CD4-positive, alpha-beta T cell treated with Interleukin-12 subunit alpha and Interleukin-12 subunit beta, for 1 hour (primary cell): ENCODE measurements around the gene LOC128125822.
"Not testable (repeated sequence)": the region's sequence is repeated elsewhere in the genome, so short reads cannot be mapped to it uniquely, and the experiment has no call there.

Source experiments
- DNase-seq: peaks from one replicate; pipeline ENCODE4 v3.0.0-alpha.2; 2020

The LOC128125822 gene

DNA sequence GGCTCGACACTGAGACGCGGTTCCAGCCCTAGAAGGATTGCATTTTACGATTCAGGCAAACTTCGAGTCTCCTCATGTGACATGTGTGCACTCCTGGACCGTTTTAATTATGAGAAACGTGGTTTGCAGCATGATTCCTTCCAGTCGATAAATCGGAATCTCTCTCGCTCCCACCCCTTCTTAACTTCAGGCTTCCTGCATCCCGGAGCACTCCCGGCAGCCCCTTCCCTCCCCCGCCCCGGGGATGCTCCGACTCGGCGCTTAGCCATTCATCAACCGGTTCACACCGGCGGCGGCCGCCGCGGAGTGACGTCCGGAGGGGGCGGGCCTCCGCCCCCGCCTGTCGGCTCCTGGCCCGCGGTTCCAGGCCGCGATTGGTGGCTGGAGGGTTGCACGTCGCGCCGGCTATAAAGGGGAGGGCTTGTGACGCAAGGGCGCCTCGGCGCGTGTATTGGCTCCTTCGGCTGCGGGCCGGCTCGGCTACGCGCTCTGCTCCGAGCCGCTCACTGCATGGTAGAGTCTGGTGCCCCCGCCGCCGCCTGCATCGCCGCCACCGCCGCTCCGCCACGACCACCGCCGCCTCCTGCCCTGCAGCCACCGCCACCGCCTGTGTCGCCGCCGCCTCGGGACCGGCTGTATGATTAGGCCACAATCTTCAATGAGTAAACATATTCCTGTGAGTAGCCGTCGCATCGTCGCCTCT lies at the start of gene LOC128125822, which contains the start of gene PTP4A1:
Gene LOC128125822 (plus strand): TSS at position 437 of the 703 bp plus-strand sequence.
Gene PTP4A1 (plus strand): TSS at position 437 of the 703 bp plus-strand sequence. CDS start 4,401 bp downstream, outside the sequence.
- peak; percentile 97 for DNase-seq

DNA sequence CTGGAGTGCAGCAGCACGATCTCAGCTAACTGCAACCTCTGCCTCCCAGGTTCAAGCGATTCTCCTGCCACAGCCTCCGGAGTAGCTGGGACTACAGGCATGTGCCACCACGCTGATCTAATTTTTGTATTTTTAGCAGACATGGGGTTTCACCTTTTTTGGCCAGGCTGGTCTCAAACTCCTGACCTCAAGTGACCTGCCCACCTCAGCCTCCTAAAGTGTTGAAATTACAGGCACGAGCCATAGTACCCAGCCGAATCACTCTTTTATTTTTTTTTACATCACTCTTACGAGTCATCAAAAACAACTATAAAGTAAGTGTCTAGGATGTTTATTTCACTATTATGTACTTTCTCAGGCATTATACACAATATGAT lies 49.4 kb upstream of the LOC128125822 start:
- DNase-seq = not testable (repeated sequence)

DNA sequence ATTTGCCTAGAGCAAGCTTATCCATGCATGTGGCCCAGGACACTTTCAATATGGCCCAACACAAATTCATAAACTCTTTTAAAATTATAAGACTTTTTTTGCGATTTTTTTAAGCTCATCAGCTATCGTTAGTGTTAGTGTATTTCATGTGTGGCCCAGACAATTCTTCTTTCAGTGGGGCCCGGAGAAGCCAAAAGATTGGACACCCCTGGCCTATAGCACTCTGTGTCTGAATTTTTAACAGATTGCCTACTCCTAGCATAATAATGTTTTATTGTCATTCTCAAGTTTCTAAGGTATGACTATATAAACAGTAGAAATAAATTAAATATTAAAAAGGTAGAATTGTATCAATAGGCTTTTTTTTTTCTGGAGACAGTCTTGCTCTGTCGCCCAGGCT lies 48.6 kb upstream of the LOC128125822 start:
- DNase-seq = no peak

GRCh38 chr6:63525186-63525878 lies 46.9 kb upstream of the LOC128125822 start:
- peak; percentile 9 for DNase-seq

DNA sequence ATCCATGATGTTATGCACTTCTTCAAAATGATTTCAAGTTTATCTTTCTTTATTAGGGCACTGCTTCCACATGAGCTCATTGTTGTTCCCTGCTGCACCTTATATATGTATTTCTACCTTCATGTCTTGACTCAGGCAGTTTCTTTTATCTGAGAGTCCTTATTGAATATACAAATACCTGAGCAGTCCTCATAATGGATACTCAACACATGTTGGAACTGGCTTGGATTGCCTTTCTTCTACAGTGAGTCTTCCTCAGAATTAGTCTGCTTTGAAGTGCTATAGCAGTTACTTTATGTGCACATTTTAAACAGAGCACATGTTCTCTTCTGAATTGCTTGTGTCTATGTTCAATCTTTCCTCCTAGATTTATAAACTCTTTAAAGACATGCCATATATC lies 45.3 kb upstream of the LOC128125822 start:
- DNase-seq = no peak

GRCh38 chr6:63527658-63528514 lies 44.4 kb upstream of the LOC128125822 start:
- DNase-seq = no peak

DNA sequence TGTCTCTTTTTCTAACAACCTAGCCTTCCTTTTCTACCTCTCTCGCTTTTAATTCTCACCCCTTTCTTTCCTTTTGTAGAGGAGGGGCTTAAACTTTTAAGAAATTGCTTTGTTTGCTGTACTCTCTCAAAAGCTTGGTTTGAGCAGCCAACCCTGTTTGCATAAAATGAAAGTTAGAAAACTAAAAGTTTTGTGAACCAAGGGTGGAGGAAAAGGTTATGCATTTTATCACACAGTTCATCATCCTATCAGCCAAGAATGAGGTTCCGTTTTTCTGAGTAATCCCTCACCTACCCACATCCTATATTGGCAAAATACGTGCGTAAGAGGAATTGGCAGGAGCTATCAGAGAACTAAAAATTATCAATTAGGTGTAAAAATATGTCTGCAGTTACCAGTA lies 42.8 kb upstream of the LOC128125822 start:
- no peak for DNase-seq

GRCh38 chr6:63530182-63530581 lies 42.1 kb upstream of the LOC128125822 start:
- DNase-seq = no peak

- DNase-seq = no peak
Observed at GRCh38 chr6:63530991-63531390, 41.3 kb upstream of the LOC128125822 start.

DNA sequence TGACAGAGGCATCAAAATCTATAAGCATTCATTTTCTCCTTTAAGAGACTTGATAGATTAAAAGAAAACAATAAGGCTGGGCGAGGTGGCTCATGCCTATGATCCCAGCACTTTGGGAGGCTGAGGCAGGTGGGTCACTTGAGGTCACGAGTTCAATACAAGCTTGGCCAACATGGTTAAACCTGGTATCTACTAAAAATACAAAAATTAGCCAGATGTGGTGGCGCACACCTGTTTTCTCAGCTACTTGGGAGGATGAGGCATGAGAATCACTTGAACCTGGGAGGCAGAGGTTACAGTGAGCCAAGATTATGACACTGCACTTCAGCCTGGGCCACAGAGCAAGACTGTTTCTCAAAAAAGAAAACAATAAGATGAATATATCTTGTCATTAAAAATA lies 39.3 kb upstream of the LOC128125822 start:
- DNase-seq = no peak

- no peak for DNase-seq
Observed at GRCh38 chr6:63533952-63534351, 38.3 kb upstream of the LOC128125822 start.

GRCh38 chr6:63537201-63537958 lies 34.9 kb upstream of the LOC128125822 start:
- DNase-seq = no peak

- no peak for DNase-seq
Observed at GRCh38 chr6:63537959-63538300, 34.4 kb upstream of the LOC128125822 start.

GRCh38 chr6:63538550-63538949 lies 33.7 kb upstream of the LOC128125822 start:
- no peak for DNase-seq

DNA sequence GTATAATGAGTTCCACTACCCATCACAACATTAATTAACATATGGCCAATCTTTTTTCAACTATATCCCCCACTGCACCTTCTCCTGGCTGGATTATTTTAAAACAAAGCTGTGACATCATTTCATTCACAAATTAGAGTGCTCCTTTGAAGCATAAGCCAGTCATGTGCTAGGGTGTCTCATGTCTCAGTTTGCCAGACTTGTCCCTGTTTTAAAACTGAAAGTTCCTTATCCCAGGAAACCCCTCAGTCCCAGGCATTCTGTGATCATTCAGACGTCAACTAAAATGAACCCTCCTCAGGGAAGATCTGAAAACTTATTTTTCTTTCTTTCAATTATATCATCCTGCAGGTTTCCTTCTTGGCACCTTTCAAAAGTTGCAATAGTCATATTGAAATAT lies 29.3 kb upstream of the LOC128125822 start:
- no peak for DNase-seq

- no peak for DNase-seq
Observed at GRCh38 chr6:63543982-63544381, 28.3 kb upstream of the LOC128125822 start.

DNA sequence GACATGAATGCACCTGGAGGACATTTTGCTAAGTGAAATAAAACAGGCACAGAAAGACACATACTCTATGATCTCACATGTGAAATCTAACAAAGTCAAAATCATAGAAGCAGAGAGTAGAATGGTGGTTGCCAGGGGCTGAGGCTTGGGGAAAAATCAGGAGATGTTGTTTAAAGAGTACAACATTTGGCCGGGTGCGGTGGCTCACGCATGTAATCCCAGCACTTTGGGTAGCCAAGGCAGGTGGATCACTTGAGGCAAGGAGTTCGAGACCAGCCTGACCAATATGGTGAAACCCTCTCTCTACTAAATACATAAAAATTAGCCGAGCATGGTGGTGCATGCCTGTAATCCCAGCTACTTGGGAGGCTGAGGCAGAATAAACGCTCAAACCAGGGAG lies 26.0 kb upstream of the LOC128125822 start:
- DNase-seq = no peak

- no peak for DNase-seq
Observed at GRCh38 chr6:63546697-63547096, 25.6 kb upstream of the LOC128125822 start.

GRCh38 chr6:63549076-63549475 lies 23.2 kb upstream of the LOC128125822 start:
- DNase-seq = no peak

- DNase-seq = no peak
Observed at GRCh38 chr6:63553208-63553607, 19.1 kb upstream of the LOC128125822 start.

GRCh38 chr6:63553900-63554299 lies 18.4 kb upstream of the LOC128125822 start:
- DNase-seq = no peak

- no peak for DNase-seq
Observed at GRCh38 chr6:63554782-63555181, 17.5 kb upstream of the LOC128125822 start.

GRCh38 chr6:63556369-63556768 lies 15.9 kb upstream of the LOC128125822 start:
- DNase-seq = no peak
